Keratinocyte (primary cell): ENCODE data around the gene SUSD5. TPM values are rescaled to one million over a fixed set of nuclear protein-coding genes. Genes with fewer than 3 reads are reported as not detected.
A peak's percentile ranks its signal among the peaks of the same experiment; 100 is the strongest.

Source experiments
- DNase-seq: peaks from one replicate; pipeline ENCODE4 v3.0.0-alpha.2; 2011; ENCODE audit warnings: low read depth, missing footprints, low spot score
- FAIRE-seq: peaks from 2 replicates; lab custom pipeline; 2011; peaks lifted over from hg19 to GRCh38; lab: Jason Lieb, UNC
- H2AFZ ChIP-seq: 2 replicates; pipeline ENCODE4 v1.6.0; 2012; ENCODE audit warnings: low read length, control low read depth, inconsistent platforms; ENCODE audit not compliant: control insufficient read depth
- H3K27ac ChIP-seq: 2 replicates; pipeline ENCODE4 v1.5.1; 2011; ENCODE audit warnings: low read length; ENCODE audit not compliant: control insufficient read depth, insufficient read depth
- H3K27me3 ChIP-seq: 3 replicates; pipeline ENCODE4 v1.6.0; 2011; ENCODE audit warnings: low read length; ENCODE audit not compliant: control insufficient read depth, insufficient read depth; ENCODE audit errors: extremely low read depth
- H3K36me3 ChIP-seq, 2 experiments: 2 replicates in 1 of 2; 3 replicates in 1 of 2; pipeline ENCODE4 v1.5.1; 2011; ENCODE audit warnings: low read length in 2 of 2, mild to moderate bottlenecking in 1 of 2; ENCODE audit not compliant: control insufficient read depth in 2 of 2, insufficient read depth in 2 of 2; ENCODE audit errors: extremely low read depth in 1 of 2
- H3K4me1 ChIP-seq: 3 replicates; pipeline ENCODE4 v1.5.1; 2011; ENCODE audit warnings: low read length; ENCODE audit not compliant: control insufficient read depth, insufficient read depth; ENCODE audit errors: extremely low read depth
- H3K4me2 ChIP-seq: 3 replicates; pipeline ENCODE4 v1.6.0; 2011; ENCODE audit warnings: low read depth, low read length; ENCODE audit not compliant: control insufficient read depth, insufficient read depth; ENCODE audit errors: extremely low read depth
- H3K4me3 ChIP-seq, 3 experiments: fragments of 200-600 bp in 1 of 3; sonication (generic) in 1 of 3; 2 replicates in 2 of 3; 3 replicates in 1 of 3; pipeline ENCODE4 v1.5.1; 2011 to 2016; ENCODE audit warnings: low read length in 3 of 3, mild to moderate bottlenecking in 3 of 3, control low read depth in 2 of 3, inconsistent platforms in 1 of 3, low read depth in 1 of 3, mixed read lengths in 1 of 3, mixed run types in 1 of 3, moderate library complexity in 1 of 3; ENCODE audit not compliant: control insufficient read depth in 2 of 3, insufficient read depth in 2 of 3; ENCODE audit errors: extremely low read depth in 1 of 3
- H3K79me2 ChIP-seq: 2 replicates; pipeline ENCODE4 v1.6.0; 2012; ENCODE audit warnings: low read length; ENCODE audit not compliant: control insufficient read depth, insufficient read depth
- H3K9ac ChIP-seq: 3 replicates; pipeline ENCODE4 v1.6.0; 2011; ENCODE audit warnings: low read length; ENCODE audit not compliant: control insufficient read depth, insufficient read depth; ENCODE audit errors: extremely low read depth
- H3K9me1 ChIP-seq: 3 replicates; pipeline ENCODE4 v1.6.0; 2011; ENCODE audit warnings: low read length; ENCODE audit not compliant: control insufficient read depth, insufficient read depth; ENCODE audit errors: extremely low read depth
- H3K9me3 ChIP-seq: 2 replicates; pipeline ENCODE4 v1.5.1; 2012; ENCODE audit warnings: low read depth, low read length; ENCODE audit not compliant: control insufficient read depth
- H4K20me1 ChIP-seq: 3 replicates; pipeline ENCODE4 v1.6.0; 2011; ENCODE audit warnings: low read length; ENCODE audit not compliant: control insufficient read depth, insufficient read depth; ENCODE audit errors: extremely low read depth
- EZH2 ChIP-seq: IDR thresholded peaks from one replicate; pipeline ENCODE4 v1.6.1; 2012; ENCODE audit warnings: inconsistent platforms, mild to moderate bottlenecking, low read length, moderate library complexity
- dilution Hi-C: fragments of 300-500 bp; cut with MboI; formaldehyde crosslinking; loops from one replicate; pipeline ENCODE4 v1.7.0; 2020; ENCODE audit warnings: low sequenced_read_pairs; ENCODE audit not compliant: extremely low pct_ligation_motif_present
- polyA plus RNA-seq, 5 experiments: library from polyadenylated mRNA; depleted of rRNA in 3 of 5; stranded (reverse) in 3 of 5; stranded (forward) in 1 of 5; unstranded in 1 of 5; fragments of >200 nt; gene quantifications; 1 replicate in 1 of 5; 2 replicates in 3 of 5; 3 replicates in 1 of 5; pipeline versions ENCODE4 v1.2.1 to v1.2.3, GENCODE V29; 2011 to 2012; ENCODE audit warnings: missing spikeins in 2 of 5, low read depth in 1 of 5, low replicate concordance in 1 of 5
- TF ChIP-seq, protein P1 (sequence below), 3 experiments: IDR thresholded peaks in 1 of 3; conservative IDR thresholded peaks in 1 of 3; optimal IDR thresholded peaks in 1 of 3; 2 replicates in 2 of 3; 3 replicates in 1 of 3; pipeline versions ENCODE3 to v1.5.1; 2011; ENCODE audit warnings: low read length in 3 of 3, mild to moderate bottlenecking in 3 of 3, moderate library complexity in 2 of 3, control low read depth in 1 of 3, inconsistent platforms in 1 of 3; ENCODE audit not compliant: insufficient read depth in 2 of 3; ENCODE audit errors: extremely low read depth in 1 of 3

The SUSD5 gene
- polyA plus RNA-seq, 1 donor (not counting 4 experiments of a cell fraction or from before 2014, with no cell fraction given) = 0.05 TPM

DNA sequence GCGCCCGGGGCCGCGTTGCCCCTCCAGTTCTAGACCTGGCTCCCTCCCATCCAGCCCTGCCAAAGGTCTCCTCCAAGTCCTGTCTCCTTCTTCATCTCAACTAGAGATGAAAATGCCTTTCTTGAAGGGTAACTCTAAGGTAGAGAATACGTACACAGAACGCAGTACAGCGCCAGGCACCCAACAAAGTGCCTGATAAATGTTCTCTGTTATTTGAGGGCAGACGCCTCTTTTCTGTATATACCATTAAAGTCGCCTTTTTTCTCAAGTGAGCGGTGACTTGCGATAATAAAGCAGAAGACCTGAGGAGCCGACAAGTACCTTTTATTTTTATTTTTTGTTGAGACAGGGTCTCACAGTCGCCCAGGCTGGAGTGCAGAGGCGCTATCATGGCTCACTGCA lies 104.0 kb downstream of the SUSD5 start:
- FAIRE-seq = no peak
- H3K79me2 ChIP-seq = peaks cover 35% of the 10 kb centered on the region

DNA sequence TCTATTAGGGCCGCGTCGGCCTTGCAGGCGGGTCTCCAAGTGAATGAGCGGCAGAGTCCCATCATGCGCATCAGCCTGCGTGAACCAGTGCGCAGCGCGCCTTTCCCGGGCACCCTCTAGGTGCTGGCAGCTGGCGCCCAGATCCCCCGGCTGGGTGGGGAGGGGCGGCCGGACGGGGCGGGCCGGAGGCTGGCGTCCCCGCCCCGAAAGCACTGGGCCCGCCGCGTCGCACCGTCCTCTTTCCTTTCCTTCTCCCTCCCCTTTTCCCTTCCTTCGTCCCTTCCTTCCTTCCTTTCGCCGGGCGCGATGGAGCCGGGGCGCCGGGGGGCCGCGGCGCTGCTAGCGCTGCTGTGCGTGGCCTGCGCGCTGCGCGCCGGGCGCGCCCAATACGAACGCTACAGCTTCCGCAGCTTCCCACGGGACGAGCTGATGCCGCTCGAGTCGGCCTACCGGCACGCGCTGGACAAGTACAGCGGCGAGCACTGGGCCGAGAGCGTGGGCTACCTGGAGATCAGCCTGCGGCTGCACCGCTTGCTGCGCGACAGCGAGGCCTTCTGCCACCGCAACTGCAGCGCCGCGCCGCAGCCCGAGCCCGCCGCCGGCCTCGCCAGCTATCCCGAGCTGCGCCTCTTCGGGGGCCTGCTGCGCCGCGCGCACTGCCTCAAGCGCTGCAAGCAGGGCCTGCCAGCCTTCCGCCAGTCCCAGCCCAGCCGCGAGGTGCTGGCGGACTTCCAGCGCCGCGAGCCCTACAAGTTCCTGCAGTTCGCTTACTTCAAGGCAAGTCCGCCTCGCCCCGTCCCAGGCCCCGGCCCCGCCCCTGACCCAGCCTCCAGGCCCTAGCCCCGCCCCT lies 104.6 kb downstream of the SUSD5 start, which contains the start of gene CRTAP:
Gene CRTAP, plus strand, starts transcription at position 243 of the 850 bp plus-strand sequence. Its CDS starts 64 bp downstream, at position 307.
- no peak for FAIRE-seq
- DNase-seq = peak; percentile 88
- Histone ChIP-seq H3K4me2 (peak within 1 kb of the TSS; percentile 96), H3K4me3 (peak within 1 kb of the TSS; percentile 53 to 91 (median 84)), H3K9me3 (no peaks in the 10 kb centered on the region), H3K36me3 (peaks cover 0 to 4% of the 10 kb centered on the region in 2 experiments), H3K27ac (peak within 1 kb of the TSS; percentile 97), H2AFZ (peak within 1 kb of the TSS; percentile 96), H4K20me1 (no peaks in the 10 kb centered on the region), H3K9ac (peak within 1 kb of the TSS; percentile 91), H3K79me2 (peaks cover 33% of the 10 kb centered on the region), H3K9me1 (no peaks in the 10 kb centered on the region), H3K4me1 (peaks cover 18% of the 10 kb centered on the region), H3K27me3 (no peaks in the 10 kb centered on the region)
- dilution Hi-C loops = no loop called here
- no peak for TF ChIP-seq EZH2
- TF ChIP-seq, protein P1, sequence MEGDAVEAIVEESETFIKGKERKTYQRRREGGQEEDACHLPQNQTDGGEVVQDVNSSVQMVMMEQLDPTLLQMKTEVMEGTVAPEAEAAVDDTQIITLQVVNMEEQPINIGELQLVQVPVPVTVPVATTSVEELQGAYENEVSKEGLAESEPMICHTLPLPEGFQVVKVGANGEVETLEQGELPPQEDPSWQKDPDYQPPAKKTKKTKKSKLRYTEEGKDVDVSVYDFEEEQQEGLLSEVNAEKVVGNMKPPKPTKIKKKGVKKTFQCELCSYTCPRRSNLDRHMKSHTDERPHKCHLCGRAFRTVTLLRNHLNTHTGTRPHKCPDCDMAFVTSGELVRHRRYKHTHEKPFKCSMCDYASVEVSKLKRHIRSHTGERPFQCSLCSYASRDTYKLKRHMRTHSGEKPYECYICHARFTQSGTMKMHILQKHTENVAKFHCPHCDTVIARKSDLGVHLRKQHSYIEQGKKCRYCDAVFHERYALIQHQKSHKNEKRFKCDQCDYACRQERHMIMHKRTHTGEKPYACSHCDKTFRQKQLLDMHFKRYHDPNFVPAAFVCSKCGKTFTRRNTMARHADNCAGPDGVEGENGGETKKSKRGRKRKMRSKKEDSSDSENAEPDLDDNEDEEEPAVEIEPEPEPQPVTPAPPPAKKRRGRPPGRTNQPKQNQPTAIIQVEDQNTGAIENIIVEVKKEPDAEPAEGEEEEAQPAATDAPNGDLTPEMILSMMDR (optimal IDR thresholded peaks at IDR 0.05 in 1 of 3, IDR thresholded peaks at IDR 0.05 in 1 of 3, conservative IDR thresholded peaks at IDR 0.05 in 1 of 3; ENCODE audit: extremely low read depth in 1 of 3, insufficient read depth in 2 of 3, low read length in 3 of 3) = no peak

More for the DNA sequence above, 104.0 kb downstream of the SUSD5 start:
- TF ChIP-seq EZH2 = no peak
- TF ChIP-seq, protein P1 (optimal IDR thresholded peaks at IDR 0.05 in 1 of 3, IDR thresholded peaks at IDR 0.05 in 1 of 3, conservative IDR thresholded peaks at IDR 0.05 in 1 of 3; ENCODE audit: extremely low read depth in 1 of 3, insufficient read depth in 2 of 3, low read length in 3 of 3) = no peak
- Histone ChIP-seq H2AFZ (peak overlapping the region; percentile 94), H3K4me2 (peak overlapping the region; percentile 96), H3K27ac (peak overlapping the region; percentile 97), H3K9ac (peak overlapping the region; percentile 91), H3K36me3 (peaks cover 0 to 9% of the 10 kb centered on the region in 2 experiments), H4K20me1 (no peaks in the 10 kb centered on the region), H3K9me1 (no peaks in the 10 kb centered on the region), H3K4me1 (peaks cover 18% of the 10 kb centered on the region), H3K4me3 (peak overlapping the region; percentile 53 to 91 (median 84)), H3K9me3 (no peaks in the 10 kb centered on the region), H3K27me3 (no peaks in the 10 kb centered on the region)
- DNase-seq = no peak
- dilution Hi-C loops = no loop called here
